ENCODE data around the gene SOWAHB.
A peak's percentile ranks its signal among the peaks of the same experiment; 100 is the strongest.

The SOWAHB gene, protein sequence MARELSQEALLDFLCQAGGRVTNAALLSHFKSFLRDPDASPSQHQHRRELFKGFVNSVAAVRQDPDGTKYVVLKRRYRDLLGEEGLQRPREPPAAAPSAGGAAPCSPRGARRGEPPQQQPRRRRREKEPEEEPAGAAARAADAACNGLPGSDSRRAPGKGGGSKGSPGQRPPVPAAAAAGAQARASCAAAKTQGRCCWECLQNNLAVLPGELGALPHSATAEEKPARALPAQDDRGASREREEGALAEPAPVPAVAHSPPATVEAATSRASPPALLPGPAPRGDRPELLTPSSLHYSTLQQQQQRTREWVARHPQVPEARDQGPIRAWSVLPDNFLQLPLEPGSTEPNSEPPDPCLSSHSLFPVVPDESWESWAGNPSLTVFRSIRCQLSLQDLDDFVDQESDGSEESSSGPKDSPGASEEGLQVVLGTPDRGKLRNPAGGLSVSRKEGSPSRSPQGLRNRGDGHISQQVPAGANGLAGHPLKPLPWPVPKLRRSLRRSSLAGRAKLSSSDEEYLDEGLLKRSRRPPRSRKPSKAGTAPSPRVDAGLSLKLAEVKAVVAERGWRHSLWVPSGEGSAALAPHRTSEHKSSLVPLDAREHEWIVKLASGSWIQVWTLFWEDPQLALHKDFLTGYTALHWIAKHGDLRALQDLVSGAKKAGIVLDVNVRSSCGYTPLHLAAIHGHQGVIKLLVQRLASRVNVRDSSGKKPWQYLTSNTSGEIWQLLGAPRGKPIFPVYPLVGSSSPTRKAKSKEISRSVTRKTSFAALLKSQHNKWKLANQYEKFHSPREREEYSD

DNA sequence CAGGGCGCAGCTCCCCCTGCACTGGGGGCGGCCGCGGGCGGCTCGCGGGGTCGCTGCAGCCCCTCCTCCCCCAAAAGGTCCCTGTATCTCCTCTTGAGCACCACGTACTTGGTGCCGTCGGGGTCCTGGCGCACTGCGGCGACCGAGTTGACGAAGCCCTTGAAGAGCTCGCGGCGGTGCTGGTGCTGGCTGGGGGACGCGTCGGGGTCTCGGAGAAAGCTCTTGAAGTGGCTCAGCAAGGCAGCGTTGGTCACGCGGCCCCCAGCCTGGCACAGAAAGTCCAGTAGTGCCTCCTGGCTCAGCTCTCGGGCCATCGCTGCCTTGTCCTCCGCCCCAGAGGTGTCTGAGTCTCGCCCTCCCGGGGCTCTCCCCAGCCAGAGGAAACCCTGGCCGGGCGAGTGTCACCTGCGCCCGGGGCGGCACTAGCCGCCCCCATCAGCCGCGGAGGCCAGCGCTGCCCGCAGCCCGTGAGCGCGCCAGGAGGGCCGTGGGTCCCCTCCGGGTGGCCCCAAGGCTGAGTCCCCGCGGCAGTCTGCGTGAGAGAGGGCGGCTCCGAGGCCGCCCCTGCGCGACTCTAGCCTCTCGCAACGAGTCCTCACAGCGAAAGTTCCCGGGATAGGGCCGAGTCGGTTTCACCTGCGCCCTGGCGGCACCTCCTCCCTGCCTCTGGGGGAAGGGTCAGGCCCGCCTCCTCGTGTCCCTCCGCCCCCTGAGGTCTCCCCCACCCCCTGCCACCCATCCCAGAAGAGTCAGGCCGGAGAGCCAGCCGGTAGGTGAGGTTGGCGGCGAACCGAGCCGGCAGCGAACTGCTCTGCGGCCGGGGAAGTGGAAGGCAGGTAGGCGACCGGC lies at the start of gene SOWAHB:
Gene SOWAHB, minus strand, starts transcription at position 609 of the 849 bp plus-strand sequence. Its CDS starts 295 bp downstream, at position 314.
- DNase-seq (ENCODE audit: low spot score), result peak; percentile 86

- no peak for DNase-seq (ENCODE audit: low spot score)
Observed at GRCh38 chr4:76947369-76947768, 49.4 kb upstream of the SOWAHB start.

- DNase-seq (ENCODE audit: low spot score), result no peak
Observed at GRCh38 chr4:76943790-76944189, 45.8 kb upstream of the SOWAHB start.

DNA sequence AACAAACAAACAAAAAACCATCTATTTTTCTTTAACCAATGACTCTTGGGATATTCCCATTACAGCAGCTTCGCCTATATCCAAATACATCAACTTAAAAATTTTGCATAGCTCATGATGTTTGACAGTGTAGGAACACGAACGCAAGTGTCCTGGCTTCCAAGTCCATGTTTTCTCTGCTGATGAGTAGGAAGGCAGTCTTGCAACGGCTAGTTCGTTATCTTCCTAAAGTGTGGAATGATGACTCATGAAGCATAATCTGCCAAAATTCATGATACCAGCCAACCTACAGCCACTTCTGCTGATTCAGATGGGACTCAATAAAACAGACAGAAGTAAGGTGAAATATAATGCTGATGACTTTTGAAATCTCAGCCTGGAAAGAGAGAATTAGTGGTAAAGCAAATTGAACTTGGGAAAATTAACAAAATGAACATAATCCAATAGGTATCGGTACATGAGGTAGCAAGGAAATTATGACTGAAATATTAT lies 45.2 kb upstream of the SOWAHB start:
- no peak for DNase-seq (ENCODE audit: low spot score)

- DNase-seq (ENCODE audit: low spot score), result no peak
Observed at GRCh38 chr4:76939184-76939583, 41.2 kb upstream of the SOWAHB start.

DNA sequence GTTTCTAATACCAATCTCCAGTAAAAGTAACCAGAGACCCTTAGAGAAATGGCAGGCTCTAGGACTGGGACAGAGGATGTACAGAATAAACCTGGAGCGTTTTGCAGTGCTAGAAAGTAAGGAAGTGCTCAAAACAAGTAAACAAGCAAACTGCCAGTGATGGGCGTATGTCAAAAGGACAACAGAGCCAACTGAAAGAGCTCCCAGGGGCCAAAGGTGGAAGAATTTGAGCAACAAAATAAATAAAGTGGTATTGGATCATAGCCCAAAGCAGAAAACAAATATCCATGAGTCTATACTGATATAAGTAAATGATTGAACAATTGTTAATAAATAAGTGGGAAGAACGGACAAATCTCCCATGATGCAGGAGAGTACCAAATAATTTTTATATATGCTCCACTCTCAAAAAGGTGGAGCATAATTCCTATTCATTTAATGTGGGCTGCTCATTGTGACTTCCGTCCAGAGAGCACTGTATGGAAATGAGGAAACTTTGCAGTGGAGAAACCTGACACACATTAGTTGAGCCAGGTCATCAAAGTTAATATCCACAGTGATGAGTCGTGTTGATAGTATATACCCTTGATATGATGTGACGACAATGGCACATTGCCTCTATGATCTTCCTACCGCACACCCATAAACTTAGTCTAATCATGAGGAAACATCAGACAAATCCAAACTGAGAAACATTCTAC lies 33.8 kb upstream of the SOWAHB start:
- no peak for DNase-seq (ENCODE audit: low spot score)

- DNase-seq (ENCODE audit: low spot score), result no peak
Observed at GRCh38 chr4:76931087-76931486, 33.1 kb upstream of the SOWAHB start.

DNA sequence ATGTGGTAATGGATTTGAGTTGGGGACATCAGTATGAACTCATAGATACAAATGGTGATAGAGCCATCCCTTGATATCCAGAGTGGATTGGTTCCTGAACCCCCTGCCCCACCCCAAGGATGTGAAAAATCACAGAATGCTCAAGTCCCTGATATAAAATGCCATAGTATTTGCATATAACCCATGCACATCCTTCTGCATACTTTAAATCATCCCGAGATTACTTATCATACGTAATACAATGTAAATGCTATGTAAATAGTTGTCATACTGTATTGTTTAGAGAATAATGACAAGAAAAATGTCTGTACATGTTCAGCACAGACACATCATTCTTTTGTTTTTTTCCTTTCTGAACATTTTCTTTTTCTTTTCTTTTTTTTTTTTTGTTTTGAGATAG lies 32.7 kb upstream of the SOWAHB start:
- DNase-seq (ENCODE audit: low spot score), result no peak

DNA sequence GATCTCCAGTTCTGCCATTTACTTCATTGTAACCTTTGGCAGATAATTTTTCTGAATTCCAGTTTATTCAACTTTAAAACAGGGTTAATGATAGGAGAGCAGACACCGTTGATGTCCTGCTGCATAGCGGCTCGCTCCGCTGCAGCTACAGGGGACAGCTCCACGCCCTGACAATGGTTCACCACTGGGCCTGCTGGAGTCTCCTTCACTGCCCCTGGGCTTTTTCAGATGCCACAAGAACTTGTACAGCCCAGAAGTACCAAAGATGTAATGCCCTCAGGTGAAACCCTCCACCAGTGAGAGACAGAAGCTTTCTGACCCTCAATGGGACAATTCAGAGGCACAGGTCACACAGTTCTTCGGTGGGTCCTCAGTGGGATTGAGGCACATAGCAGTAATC lies 28.9 kb upstream of the SOWAHB start:
- no peak for DNase-seq (ENCODE audit: low spot score)

DNA sequence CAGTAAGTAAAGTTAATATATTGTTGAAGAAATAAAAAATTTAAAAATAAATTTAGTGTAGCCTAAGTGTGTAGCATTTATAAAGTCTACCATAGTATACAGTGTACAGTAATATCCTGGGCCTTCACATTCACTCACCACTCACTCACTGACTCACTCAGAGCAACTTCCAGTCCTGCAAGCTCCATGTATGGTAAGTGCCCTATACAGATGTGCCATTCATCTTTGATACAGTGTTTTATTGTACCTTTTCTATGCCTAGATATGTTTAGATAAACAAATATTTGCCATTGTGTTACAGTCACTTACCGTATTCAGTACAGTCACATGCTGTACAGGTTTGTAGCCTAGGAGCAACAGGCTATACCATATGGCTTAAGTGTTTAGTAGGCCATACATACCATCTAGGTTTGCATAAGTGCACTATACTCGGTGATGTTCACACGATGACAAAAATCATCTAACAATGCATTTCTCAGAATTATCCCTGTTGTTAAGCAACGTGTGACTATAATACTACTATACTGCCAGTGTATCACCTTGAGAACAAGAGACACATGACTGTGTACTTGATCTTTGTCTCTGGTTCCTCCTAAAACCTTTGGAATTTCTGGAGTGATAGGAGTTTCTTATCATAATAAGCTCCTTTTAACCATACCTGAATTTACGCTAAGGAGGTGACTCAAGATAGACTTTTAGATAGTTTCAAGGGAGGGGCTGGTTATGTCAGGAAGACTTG lies 25.8 kb upstream of the SOWAHB start:
- no peak for DNase-seq (ENCODE audit: low spot score)

DNA sequence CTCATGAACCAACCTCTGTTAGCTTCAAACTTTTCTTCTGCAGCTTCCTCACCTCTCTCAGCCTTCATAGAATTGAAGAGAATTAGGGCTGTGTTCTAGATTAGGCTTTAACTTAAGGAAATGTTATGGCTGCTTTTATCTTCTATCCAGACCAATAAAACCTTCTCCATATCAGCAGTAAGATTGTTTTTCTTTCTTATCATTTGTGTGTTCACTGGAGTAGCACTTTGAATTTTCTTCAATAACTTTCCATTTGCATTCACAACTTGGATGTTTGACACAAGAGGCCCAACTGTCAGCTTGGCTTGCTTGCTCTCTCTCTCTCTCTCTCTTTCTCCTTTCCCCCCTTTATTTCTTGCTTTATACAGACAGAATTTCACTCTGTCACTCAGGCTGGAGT lies 22.8 kb upstream of the SOWAHB start:
- no peak for DNase-seq (ENCODE audit: low spot score)

- DNase-seq (ENCODE audit: low spot score), result no peak
Observed at GRCh38 chr4:76909711-76910110, 11.8 kb upstream of the SOWAHB start.

DNA sequence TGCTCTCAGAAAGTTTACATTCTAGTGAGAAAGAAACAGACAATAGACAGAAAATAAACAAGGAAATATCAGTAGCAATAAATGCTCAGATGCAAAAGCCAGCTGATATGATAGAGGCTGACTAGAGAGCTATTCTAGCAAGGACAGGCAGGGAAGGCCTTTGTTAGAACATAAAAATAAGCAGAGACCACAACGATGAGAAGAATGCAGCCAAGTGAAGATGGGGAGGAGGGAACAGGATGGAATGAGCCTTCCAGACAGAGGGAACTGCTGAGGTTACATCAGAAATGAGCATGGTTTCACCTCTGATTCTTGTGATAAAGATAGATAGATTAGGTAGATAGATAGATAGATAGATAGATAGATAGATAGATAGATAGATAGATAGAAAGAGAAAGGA lies 7.6 kb upstream of the SOWAHB start:
- DNase-seq (ENCODE audit: low spot score), result no peak

DNA sequence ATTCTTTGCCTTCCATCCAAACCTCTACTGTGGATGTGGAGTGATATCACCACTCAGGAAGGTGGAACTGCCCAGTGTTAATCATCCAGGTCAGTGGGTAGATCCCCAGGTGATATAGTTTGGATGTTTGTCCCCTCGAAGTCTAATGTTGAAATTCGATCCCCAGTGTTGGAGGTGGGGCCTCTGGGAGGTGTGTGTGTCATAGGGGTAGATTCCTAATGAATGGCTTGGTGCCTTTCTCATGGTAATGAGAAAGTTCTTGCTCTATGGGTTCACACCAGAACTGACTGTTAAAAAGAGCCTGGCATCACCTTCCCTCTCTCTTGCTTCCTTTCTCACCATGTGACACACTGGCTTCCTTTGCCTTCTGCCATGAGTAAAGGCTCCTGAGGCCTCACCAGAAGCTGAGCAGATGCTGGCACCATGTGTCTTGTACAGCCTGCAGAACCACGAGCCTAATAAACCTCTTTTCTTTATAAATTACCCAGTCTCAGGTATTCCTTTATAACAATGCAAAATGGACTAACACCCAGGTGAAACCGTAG lies 6.8 kb upstream of the SOWAHB start:
- DNase-seq (ENCODE audit: low spot score), result peak; percentile 22

GRCh38 chr4:76902233-76902890 lies 4.4 kb upstream of the SOWAHB start:
- DNase-seq (ENCODE audit: low spot score), result no peak

GRCh38 chr4:76898949-76899645 lies 1.2 kb upstream of the SOWAHB start:
- DNase-seq (ENCODE audit: low spot score), result no peak

DNA sequence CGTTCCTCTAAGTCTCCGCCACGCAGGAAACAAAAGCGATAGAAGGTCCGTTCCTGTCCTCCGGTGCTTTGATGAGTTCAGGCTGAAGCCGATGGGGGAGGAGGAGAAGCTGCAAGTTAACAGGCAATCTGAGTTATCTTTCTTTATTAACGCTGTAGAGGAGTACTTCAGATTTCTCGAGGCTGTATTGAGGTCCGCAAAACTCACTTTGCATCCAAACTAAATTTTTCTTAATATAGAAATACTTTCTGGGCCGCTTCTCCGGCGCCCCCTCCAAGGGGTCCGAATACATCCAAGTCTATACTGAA lies 395 bp upstream of the SOWAHB start:
- DNase-seq (ENCODE audit: low spot score), result no peak

GRCh38 chr4:76896614-76897535 lies 1.1 kb downstream of the SOWAHB start:
- peak; percentile 62 for DNase-seq (ENCODE audit: low spot score)

Measured in iPS-NIHi11 (cell line).